Right lobe of liver (tissue), 4 donors: ENCODE measurements around the gene FAM180B.

ENCODE experiments used
- POLR2A ChIP-seq: fragments of 450-650 bp; IDR thresholded peaks from one replicate; pipeline ENCODE4 v1.6.1; 2017; ENCODE audit warnings: antibody characterized with exemption, mild to moderate bottlenecking
- TF ChIP-seq, protein P1 (sequence below), 4 donors: fragments of 200-600 bp in 3 of 4; fragments of 450-650 bp in 1 of 4; IDR thresholded peaks; one replicate each; pipeline versions ENCODE4 v1.5.1 to v1.8.0; 2016 to 2022; ENCODE audit warnings: antibody characterized with exemption in 4 of 4, mild to moderate bottlenecking in 2 of 4
- donor health status: DM: no; HTN: no; CAD: no.
- donor health status: DM: no; HTN: no; CAD: no.
- donor health status: DM: no; HTN: yes; CAD: no.

DNA sequence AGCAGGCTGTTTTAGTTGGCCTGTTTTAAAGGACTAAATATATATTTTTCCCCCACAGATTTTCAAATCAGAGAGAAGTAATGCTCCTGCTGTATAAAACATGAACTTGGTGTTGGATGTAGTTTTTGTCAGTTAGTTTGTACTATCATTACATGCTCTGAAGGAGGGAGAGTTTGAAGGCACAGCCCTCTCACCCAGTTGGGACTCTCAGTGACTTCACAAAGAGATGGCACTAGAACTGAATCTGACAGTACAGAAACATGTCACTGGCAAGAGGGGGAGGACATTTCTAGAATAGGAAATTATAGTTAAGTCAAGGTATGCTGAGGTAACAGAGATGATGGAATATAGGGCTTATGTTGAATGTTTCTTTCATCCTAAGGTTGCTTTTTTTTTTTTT is 28.8 kb downstream of the FAM180B start:
- TF ChIP-seq, protein P1, sequence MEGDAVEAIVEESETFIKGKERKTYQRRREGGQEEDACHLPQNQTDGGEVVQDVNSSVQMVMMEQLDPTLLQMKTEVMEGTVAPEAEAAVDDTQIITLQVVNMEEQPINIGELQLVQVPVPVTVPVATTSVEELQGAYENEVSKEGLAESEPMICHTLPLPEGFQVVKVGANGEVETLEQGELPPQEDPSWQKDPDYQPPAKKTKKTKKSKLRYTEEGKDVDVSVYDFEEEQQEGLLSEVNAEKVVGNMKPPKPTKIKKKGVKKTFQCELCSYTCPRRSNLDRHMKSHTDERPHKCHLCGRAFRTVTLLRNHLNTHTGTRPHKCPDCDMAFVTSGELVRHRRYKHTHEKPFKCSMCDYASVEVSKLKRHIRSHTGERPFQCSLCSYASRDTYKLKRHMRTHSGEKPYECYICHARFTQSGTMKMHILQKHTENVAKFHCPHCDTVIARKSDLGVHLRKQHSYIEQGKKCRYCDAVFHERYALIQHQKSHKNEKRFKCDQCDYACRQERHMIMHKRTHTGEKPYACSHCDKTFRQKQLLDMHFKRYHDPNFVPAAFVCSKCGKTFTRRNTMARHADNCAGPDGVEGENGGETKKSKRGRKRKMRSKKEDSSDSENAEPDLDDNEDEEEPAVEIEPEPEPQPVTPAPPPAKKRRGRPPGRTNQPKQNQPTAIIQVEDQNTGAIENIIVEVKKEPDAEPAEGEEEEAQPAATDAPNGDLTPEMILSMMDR (IDR thresholded peaks at IDR 0.05), result no peak
- TF ChIP-seq POLR2A, result no peak
